ENCODE data around the gene MAB21L3. TPM values are rescaled to one million over a fixed set of nuclear protein-coding genes. Genes with fewer than 3 reads are reported as not detected.

MAB21L3 gene
- total and polyA plus RNA-seq, 8 donors, result 0.18 to 0.60 TPM; not detected in 6

DNA sequence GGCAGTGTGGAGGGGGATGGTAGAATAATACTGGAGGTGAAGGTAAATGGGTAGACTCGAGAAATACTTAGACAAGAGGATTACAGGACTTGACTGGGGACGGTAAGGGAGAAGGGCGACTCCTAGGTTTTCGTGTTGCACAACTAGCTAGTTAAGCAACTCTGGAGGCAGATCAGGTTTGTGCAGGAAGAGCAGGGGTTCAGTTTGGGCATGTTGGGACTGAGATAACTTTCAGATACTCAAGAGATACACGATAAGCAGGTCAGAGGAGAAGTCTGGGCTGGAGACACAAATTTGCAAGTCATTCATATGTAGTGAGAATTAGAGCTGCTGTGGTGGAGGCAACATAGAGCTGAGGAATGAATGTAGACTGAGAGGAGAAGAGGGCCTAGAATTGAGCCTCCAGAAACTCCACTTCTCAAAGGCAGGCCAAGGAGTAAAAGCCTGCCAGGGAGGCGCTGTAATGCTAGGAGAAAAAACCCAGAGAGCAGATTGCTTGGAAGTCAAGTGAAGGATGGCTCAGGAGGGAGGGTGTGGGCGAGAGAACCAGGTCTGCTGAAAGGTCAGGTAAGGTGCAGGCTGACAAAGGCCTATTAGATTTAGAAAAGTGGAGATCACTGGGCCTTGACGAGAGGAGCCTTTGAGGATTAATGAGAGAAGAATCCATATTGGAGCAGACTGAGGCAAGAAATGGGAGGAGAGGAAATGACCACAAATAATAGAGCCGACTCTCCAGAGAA is 20.8 kb downstream of the MAB21L3 start:
- peaks cover 0 to 10% (median 0%) of the 10 kb centered on the region in 3 donors for H3K27me3 ChIP-seq
- DNase-seq, result no peak
- 74 to 82% (median 77%) methylated on average over 9 of the region's 9 CpGs for WGBS, 5 donors
- no peak for TF ChIP-seq EP300 (IDR thresholded peaks at IDR 0.05)
- TF ChIP-seq POLR2AphosphoS5 (IDR thresholded peaks at IDR 0.05), result no peak
- TF ChIP-seq, protein P1, sequence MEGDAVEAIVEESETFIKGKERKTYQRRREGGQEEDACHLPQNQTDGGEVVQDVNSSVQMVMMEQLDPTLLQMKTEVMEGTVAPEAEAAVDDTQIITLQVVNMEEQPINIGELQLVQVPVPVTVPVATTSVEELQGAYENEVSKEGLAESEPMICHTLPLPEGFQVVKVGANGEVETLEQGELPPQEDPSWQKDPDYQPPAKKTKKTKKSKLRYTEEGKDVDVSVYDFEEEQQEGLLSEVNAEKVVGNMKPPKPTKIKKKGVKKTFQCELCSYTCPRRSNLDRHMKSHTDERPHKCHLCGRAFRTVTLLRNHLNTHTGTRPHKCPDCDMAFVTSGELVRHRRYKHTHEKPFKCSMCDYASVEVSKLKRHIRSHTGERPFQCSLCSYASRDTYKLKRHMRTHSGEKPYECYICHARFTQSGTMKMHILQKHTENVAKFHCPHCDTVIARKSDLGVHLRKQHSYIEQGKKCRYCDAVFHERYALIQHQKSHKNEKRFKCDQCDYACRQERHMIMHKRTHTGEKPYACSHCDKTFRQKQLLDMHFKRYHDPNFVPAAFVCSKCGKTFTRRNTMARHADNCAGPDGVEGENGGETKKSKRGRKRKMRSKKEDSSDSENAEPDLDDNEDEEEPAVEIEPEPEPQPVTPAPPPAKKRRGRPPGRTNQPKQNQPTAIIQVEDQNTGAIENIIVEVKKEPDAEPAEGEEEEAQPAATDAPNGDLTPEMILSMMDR (IDR thresholded peaks at IDR 0.05), result no peak
- TF ChIP-seq POLR2A (IDR thresholded peaks at IDR 0.05), result no peak
- no peak overlapping the region for H3K4me3 ChIP-seq
- H3K36me3 ChIP-seq, result no peaks in the 10 kb centered on the region
- H3K4me1 ChIP-seq, result no peaks in the 10 kb centered on the region
- intact Hi-C loops (cut with DNase I; ENCODE audit: low total_unique reads), result no loop called here
- no peak overlapping the region for H3K27ac ChIP-seq
- H3K9me3 ChIP-seq, result no peaks in the 10 kb centered on the region

DNA sequence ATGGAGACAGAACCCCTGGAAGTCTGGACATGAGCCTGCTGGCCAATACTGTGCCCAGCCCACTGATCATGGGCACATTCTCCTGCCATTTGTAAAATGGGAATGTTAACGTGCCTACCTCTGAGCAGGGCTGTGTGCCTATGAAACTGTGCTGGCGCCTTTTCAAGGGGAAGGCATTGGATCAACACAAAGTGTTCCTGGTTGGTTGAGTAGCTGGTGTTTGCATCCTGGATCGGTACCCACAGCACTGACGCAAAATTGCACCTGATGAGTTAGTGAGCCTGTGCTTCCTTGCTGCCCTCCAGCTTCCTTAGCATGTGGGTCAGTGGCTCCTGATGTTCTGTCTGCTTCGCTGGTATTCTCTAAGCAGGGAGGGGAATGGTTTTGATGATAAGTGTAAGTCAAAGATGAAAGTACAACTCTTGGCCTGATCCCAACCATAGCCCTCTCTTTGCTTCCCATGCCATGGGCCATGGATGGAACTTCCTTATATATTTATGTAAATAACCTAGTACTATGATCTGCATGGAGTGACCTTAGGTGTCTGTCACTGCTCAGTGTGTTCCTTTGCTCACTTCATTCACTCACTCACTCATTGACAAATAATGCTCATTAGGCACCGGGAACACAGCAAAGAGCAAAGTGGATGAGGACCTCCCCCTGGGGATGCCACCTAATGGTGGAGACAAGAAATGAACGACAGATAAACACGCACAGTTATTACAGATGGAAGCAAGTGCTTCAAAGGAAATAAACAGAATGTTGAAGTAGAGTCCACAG is 22.7 kb downstream of the MAB21L3 start:
- Histone ChIP-seq H3K27ac (no peak overlapping the region), H3K27me3 (peaks cover 0 to 5% (median 0%) of the 10 kb centered on the region in 3 donors), H3K36me3 (no peaks in the 10 kb centered on the region), H3K4me3 (no peak overlapping the region), H3K4me1 (peaks cover 0 to 3% (median 0%) of the 10 kb centered on the region in 4 donors), H3K9me3 (no peaks in the 10 kb centered on the region)
- intact Hi-C loops (cut with DNase I; ENCODE audit: low total_unique reads), result no loop called here
- no peak for DNase-seq
- 58 to 72% (median 64%) methylated on average over 8 of the region's 8 CpGs for WGBS, 5 donors
- TF ChIP-seq POLR2AphosphoS5 (IDR thresholded peaks at IDR 0.05) (no peak), POLR2A (IDR thresholded peaks at IDR 0.05) (no peak)

DNA sequence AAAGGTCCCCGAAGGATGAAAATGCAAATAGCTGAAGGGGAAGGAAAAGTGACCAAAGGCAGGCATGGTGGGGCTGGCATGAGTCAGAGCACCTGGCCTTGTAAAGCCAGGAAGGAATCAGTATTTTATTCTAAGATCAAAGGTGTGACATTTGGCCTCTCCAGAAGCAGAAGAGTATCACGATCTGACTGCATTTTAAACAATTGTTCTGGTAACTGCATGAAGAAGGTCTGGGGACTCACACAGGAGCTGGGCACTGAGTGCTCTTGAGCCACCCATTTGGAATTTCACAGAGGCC is 23.2 kb downstream of the MAB21L3 start:
- no peak for TF ChIP-seq POLR2AphosphoS5 (IDR thresholded peaks at IDR 0.05)
- TF ChIP-seq EP300 (IDR thresholded peaks at IDR 0.05), result no peak
- TF ChIP-seq POLR2A (IDR thresholded peaks at IDR 0.05), result no peak
- TF ChIP-seq, protein P1 (IDR thresholded peaks at IDR 0.05), result no peak
- 38 to 47% (median 39%) methylated on average over 2 of the region's 2 CpGs for WGBS, 5 donors
- peaks cover 0 to 8% (median 2%) of the 10 kb centered on the region in 4 donors for H3K4me1 ChIP-seq
- H3K36me3 ChIP-seq, result no peaks in the 10 kb centered on the region
- H3K27me3 ChIP-seq, result no peaks in the 10 kb centered on the region
- no peaks in the 10 kb centered on the region for H3K9me3 ChIP-seq
- DNase-seq, result no peak
- no peak overlapping the region for H3K4me3 ChIP-seq
- intact Hi-C loops (cut with DNase I; ENCODE audit: low total_unique reads), result no loop called here
- no peak overlapping the region for H3K27ac ChIP-seq

DNA sequence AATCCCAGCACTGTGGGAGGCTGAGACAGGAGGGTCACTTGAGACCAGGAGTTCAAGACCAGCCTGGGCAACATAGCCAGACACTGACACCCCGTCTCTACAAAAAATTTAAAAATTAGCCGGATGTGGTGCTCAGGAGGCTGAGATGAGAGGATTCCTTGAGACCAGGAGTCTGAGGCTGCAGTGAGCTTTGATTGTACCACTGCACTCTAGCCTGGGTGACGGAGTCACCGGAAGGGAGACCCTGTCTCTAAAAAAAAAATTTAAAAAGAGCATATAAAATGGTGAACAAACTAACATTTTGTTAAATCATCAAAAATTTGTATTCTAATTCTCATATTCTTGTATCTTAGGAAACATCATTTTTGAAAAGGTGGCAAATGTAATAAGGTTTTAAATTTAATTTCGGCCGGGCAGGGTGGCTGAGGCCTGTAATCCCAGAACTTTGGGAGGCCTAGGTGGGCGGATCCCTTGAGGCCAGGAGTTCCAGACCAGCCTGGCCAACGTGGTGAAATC is 27.1 kb downstream of the MAB21L3 start:
- TF ChIP-seq POLR2A (IDR thresholded peaks at IDR 0.05) (no peak), POLR2AphosphoS5 (IDR thresholded peaks at IDR 0.05) (no peak), EP300 (IDR thresholded peaks at IDR 0.05) (no peak)
- TF ChIP-seq, protein P1 (IDR thresholded peaks at IDR 0.05), result no peak
- Histone ChIP-seq H3K36me3 (no peaks in the 10 kb centered on the region), H3K27me3 (no peaks in the 10 kb centered on the region), H3K9me3 (no peaks in the 10 kb centered on the region), H3K4me3 (no peak overlapping the region), H3K27ac (peak overlapping the region in 2 of 5 donors; percentile 30 to 39), H3K4me1 (peaks cover 0 to 8% (median 2%) of the 10 kb centered on the region in 4 donors)
- intact Hi-C loops (cut with DNase I; ENCODE audit: low total_unique reads), result no loop called here
- no peak for DNase-seq
- 93 to 95% (median 95%) methylated on average over 8 of the region's 8 CpGs for WGBS, 5 donors
